HCT116 (cell line): Measurements from ENCODE around the gene ZNF85. TPM values are rescaled to one million over a fixed set of nuclear protein-coding genes. Genes with fewer than 3 reads are reported as not detected.

Experiments
- ATAC-seq: fragments of 200-7000 bp; cut with Tn5 transposase; 2 replicates; pipeline ENCODE4 v1.9.1; 2020; ENCODE audit warnings: mild to moderate bottlenecking, moderate library complexity
- Bru-seq: library from RNA; stranded (reverse); fragments of 400-500 nt; gene quantifications from one replicate; lab custom pipeline; 2021; lab: Mats Ljungman, UMichigan
- BruChase-seq, 2 experiments: library from RNA; stranded (reverse); fragments of 400-500 nt; gene quantifications; one replicate each; lab custom pipeline; 2021; lab: Mats Ljungman, UMichigan
- BruUV-seq: library from RNA; stranded (reverse); fragments of 400-500 nt; replicated peaks from 2 replicates; lab custom pipeline; 2021; lab: Mats Ljungman, UMichigan
- CTCF ChIA-PET: fragments of 300-600 bp; sonication (Branson Sonifier 250); formaldehyde crosslinking; loops from one replicate; lab custom pipeline; 2021; ENCODE audit warnings: antibody characterized with exemption; lab: Charles Lee
- POLR2A ChIA-PET: fragments of 300-600, 350-600 bp; sonication (Branson Sonifier 250); formaldehyde crosslinking; loops from one replicate; lab custom pipeline; 2021; ENCODE audit warnings: antibody characterized with exemption; lab: Charles Lee
- RAD21 ChIA-PET, 2 experiments: fragments of 300-600 bp; sonication (Branson Sonifier 250); formaldehyde crosslinking; loops; one replicate each; lab custom pipeline; 2023; ENCODE audit warnings: low total read pairs in 2 of 2; ENCODE audit not compliant: uncharacterized antibody in 2 of 2, unreplicated experiment in 2 of 2, low non-redundant PET in 1 of 2; lab: Charles Lee
- DNase-seq: peaks from one replicate; pipeline ENCODE4 v3.0.0-alpha.2; 2010; ENCODE audit warnings: low read depth, low spot score
- H2AFZ ChIP-seq: fragments of 200-600 bp; shearing (Covaris generic), sonication (generic); 2 replicates; pipeline ENCODE4 v1.6.1; 2017; ENCODE audit warnings: low read depth, mixed run types, mixed read lengths, antibody characterized with exemption, low read length; ENCODE audit not compliant: poor library complexity, severe bottlenecking
- H3K27ac ChIP-seq: 2 replicates; pipeline ENCODE4 v1.5.1; 2012; ENCODE audit warnings: low read depth, low read length
- H3K27me3 ChIP-seq: fragments of 200-600 bp; sonication (generic); 2 replicates; pipeline ENCODE4 v1.6.1; 2016; ENCODE audit warnings: mixed run types, low read length, mixed read lengths; ENCODE audit not compliant: insufficient read depth
- H3K36me3 ChIP-seq, 2 experiments: fragments of 200-500 bp in 1 of 2; fragments of 200-600 bp in 1 of 2; sonication (Bioruptor generic) in 1 of 2; sonication (generic) in 1 of 2; 2 replicates each; pipeline versions ENCODE4 v1.5.1 to v1.6.1; 2014 to 2016; ENCODE audit warnings: low read length in 2 of 2, inconsistent platforms in 1 of 2, mixed read lengths in 1 of 2, mixed run types in 1 of 2; ENCODE audit not compliant: insufficient read depth in 2 of 2, control insufficient read depth in 1 of 2
- H3K4me1 ChIP-seq, 2 experiments: fragments of 200-600 bp in 1 of 2; sonication (generic) in 1 of 2; 2 replicates each; pipeline versions ENCODE4 v1.5.1 to v1.6.1; 2012 to 2017; ENCODE audit warnings: low read length in 2 of 2, inconsistent platforms in 1 of 2, mild to moderate bottlenecking in 1 of 2, mixed read lengths in 1 of 2, mixed run types in 1 of 2, moderate library complexity in 1 of 2; ENCODE audit not compliant: insufficient read depth in 2 of 2, control insufficient read depth in 1 of 2
- H3K4me2 ChIP-seq: fragments of 200-600 bp; sonication (generic); 2 replicates; pipeline ENCODE4 v1.6.1; 2017; ENCODE audit warnings: mixed run types, low read length, mixed read lengths
- H3K4me3 ChIP-seq, 2 experiments: fragments of 200-600 bp in 1 of 2; sonication (generic) in 1 of 2; replicated peaks in 1 of 2; 2 replicates each; pipeline ENCODE4 v1.5.1; 2011 to 2016; ENCODE audit warnings: low read length in 2 of 2, control low read depth in 1 of 2, low read depth in 1 of 2, mild to moderate bottlenecking in 1 of 2, mixed read lengths in 1 of 2, mixed run types in 1 of 2
- H3K79me2 ChIP-seq: fragments of 200-600 bp; sonication (generic); 2 replicates; pipeline ENCODE4 v1.6.1; 2017; ENCODE audit warnings: mild to moderate bottlenecking, mixed run types, low read length, moderate library complexity, mixed read lengths; ENCODE audit not compliant: insufficient read depth
- H3K9ac ChIP-seq: fragments of 200-600 bp; sonication (generic); 2 replicates; pipeline ENCODE4 v1.6.1; 2016; ENCODE audit warnings: low read length, mixed read lengths
- H3K9me2 ChIP-seq: fragments of 200-600 bp; sonication (generic), shearing (Covaris generic); 2 replicates; pipeline ENCODE4 v1.6.1; 2017; ENCODE audit warnings: mixed run types, mild to moderate bottlenecking, moderate library complexity; ENCODE audit not compliant: insufficient read depth
- H3K9me3 ChIP-seq, 2 experiments: fragments of 200-500 bp in 1 of 2; fragments of 200-600 bp in 1 of 2; sonication (Bioruptor generic) in 1 of 2; sonication (generic) in 1 of 2; 2 replicates each; pipeline ENCODE4 v1.6.1; 2014 to 2017; ENCODE audit warnings: low read length in 2 of 2, mixed read lengths in 2 of 2, inconsistent platforms in 1 of 2, low read depth in 1 of 2, mild to moderate bottlenecking in 1 of 2, mixed run types in 1 of 2, moderate library complexity in 1 of 2; ENCODE audit not compliant: control insufficient read depth in 1 of 2, insufficient read depth in 1 of 2
- H4K20me1 ChIP-seq: fragments of 200-600 bp; sonication (generic), shearing (Covaris generic); 2 replicates; pipeline ENCODE4 v1.6.1; 2017; ENCODE audit warnings: mixed run types, mild to moderate bottlenecking, moderate library complexity; ENCODE audit not compliant: insufficient read depth
- ELF1 ChIP-seq: IDR thresholded peaks from 2 replicates; pipeline ENCODE4 v1.6.1; 2012; ENCODE audit warnings: low read depth, borderline replicate concordance
- EZH2 ChIP-seq: fragments of 200-600 bp; sonication (generic); IDR thresholded peaks from 2 replicates; pipeline ENCODE4 v1.6.1; 2017; ENCODE audit warnings: antibody characterized with exemption, mixed run types
- EZH2phosphoT487 ChIP-seq: fragments of 200-600 bp; IDR thresholded peaks from 2 replicates; pipeline ENCODE4 v1.6.1; 2018; ENCODE audit warnings: antibody characterized with exemption, borderline replicate concordance
- FOSL1 ChIP-seq: IDR thresholded peaks from 2 replicates; pipeline ENCODE4 v1.6.1; 2012; ENCODE audit warnings: low read depth
- JUND ChIP-seq: IDR thresholded peaks from 2 replicates; pipeline ENCODE4 v1.6.1; 2012
- POLR2A ChIP-seq: IDR thresholded peaks from 2 replicates; pipeline ENCODE4 v1.7.0; 2011; ENCODE audit warnings: borderline replicate concordance; ENCODE audit not compliant: insufficient read depth, insufficient read length; ENCODE audit errors: extremely low read depth
- SP1 ChIP-seq: IDR thresholded peaks from 2 replicates; pipeline ENCODE4 v1.6.1; 2012; ENCODE audit warnings: low read depth
- SRF ChIP-seq: IDR thresholded peaks from 2 replicates; pipeline ENCODE4 v1.6.1; 2012; ENCODE audit warnings: low read depth
- ZFX ChIP-seq: fragments of 450-650 bp; IDR thresholded peaks from 2 replicates; pipeline ENCODE4 v1.6.1; 2017
- ZNF274 ChIP-seq: fragments of 200-500 bp; sonication (Bioruptor generic); IDR thresholded peaks from 2 replicates; pipeline ENCODE4 v1.6.1; 2014; ENCODE audit warnings: mild to moderate bottlenecking, low read depth, low read length, inconsistent platforms
- intact Hi-C: fragments of 100-400 bp; cut with micrococcal nuclease; formaldehyde crosslinking; loops from 2 replicates; pipeline ENCODE4 v1.10.0; 2022
- long read RNA-seq: library from polyadenylated mRNA; unstranded; transcript quantifications from one replicate; pipeline ENCODE4 v2.0.0, GENCODE V29; 2021; ENCODE audit not compliant: unreplicated experiment
- polyA plus RNA-seq: library from polyadenylated mRNA; unstranded; fragments of >200 nt; gene quantifications from 2 replicates; pipeline ENCODE4 v1.2.1, GENCODE V29; 2012; ENCODE audit warnings: missing spikeins
- total RNA-seq: library from RNA; stranded (reverse); gene quantifications from one replicate; pipeline ENCODE4 v1.2.1, GENCODE V29; 2021; ENCODE audit not compliant: unreplicated experiment
- TF ChIP-seq, protein P1 (sequence below): IDR thresholded peaks from 2 replicates; pipeline ENCODE4 v1.6.1; 2012
- TF ChIP-seq, protein P2 (sequence below): IDR thresholded peaks from 2 replicates; pipeline ENCODE4 v1.6.1; 2011; ENCODE audit warnings: mild to moderate bottlenecking, low read length, moderate library complexity; ENCODE audit not compliant: insufficient replicate concordance; ENCODE audit errors: extremely low read depth

The ZNF85 gene
- 2.5 TPM for total RNA-seq
- polyA plus RNA-seq = 0.84 and 2.5 TPM in 2 replicates
- Bru-seq, nascent RNA = percentile 51 among the genes with signal in this experiment
- percentile 34 among the genes with signal in this experiment for BruChase-seq, experiment 1, labeled RNA remaining after a 6-hour chase
- percentile 40 among the genes with signal in this experiment for BruChase-seq, experiment 2, labeled RNA remaining after a 2-hour chase
- long read RNA-seq, partial matches to known transcripts = 0 of 4 reads
- long read RNA-seq, other reads (novel, unspliced or antisense) = 1 of 4 reads

DNA sequence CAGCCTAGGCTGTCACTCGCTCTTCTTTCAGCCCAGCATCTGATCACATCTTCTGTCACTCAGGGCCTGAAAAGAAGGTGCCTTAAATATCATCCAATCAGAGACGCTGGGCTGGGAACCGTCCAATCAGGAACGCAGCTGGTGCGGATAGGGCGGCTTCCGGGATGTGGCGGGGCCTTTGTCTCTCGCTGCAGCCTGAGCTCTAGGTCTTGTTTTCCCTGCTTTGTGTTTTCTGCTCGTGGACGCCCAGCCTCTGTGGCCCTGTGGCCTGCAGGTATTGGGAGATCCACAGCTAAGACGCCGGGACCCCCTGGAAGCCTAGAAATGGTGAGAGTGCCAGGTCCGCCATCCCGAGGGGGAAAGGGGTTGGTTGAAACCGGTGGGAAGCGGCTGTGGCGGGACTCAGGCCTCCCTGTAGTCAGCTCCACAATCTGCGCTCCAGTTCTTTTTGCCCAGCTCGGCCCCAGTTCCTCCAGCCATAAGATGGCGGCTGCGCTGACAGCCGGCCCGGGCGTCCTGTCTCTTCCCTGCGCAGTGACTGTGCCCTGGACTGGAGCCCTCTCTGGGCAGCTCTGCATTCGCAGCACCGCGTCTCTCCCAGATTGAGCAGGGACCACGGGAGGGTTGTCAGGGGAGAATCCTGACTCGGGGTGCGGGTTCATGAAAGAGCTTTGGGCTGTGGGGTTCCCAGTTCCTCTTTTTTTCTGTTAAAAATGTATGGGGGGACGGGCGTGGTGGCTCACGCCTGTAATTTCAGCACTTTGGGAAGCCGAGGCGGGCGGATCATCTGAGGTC lies at the start of gene ZNF85:
TSS of gene ZNF85 (plus strand) at position 175 of the 795 bp plus-strand sequence. CDS start at position 325, 150 bp downstream.
- ChIA-PET CTCF (no interaction called here), RAD21 (no interaction called here), POLR2A (interaction anchor here (0.6 kb wide), 1 partner anchor 58 kb away, joined by 4 read pairs; no protein-coding TSS in a partner anchor)
- H3K36me3 ChIP-seq = no peaks in the 10 kb centered on the region
- no peaks in the 10 kb centered on the region for H3K4me1 ChIP-seq
- H3K27me3 ChIP-seq = no peaks in the 10 kb centered on the region
- peak within 1 kb of the TSS; percentile 51 for H3K27ac ChIP-seq
- no peaks in the 10 kb centered on the region for H4K20me1 ChIP-seq
- H3K4me3 ChIP-seq = peak within 1 kb of the TSS; percentile 61 to 68
- H3K79me2 ChIP-seq = no peaks in the 10 kb centered on the region
- intact Hi-C loops = no loop called here
- peaks cover 4 to 6% of the 10 kb centered on the region in 2 experiments; a peak in 1 of 4 replicates for H3K9me3 ChIP-seq
- TSS peak; percentile 83 for BruUV-seq
- H3K9me2 ChIP-seq = no peaks in the 10 kb centered on the region
- H3K9ac ChIP-seq = peak within 1 kb of the TSS; percentile 58
- H3K4me2 ChIP-seq = peak within 1 kb of the TSS; percentile 63
- H2AFZ ChIP-seq = no peak within 1 kb of the TSS
- peak; percentile 65 for DNase-seq
- ATAC-seq = peak; percentile 97
- TF ChIP-seq ELF1 (peak; percentile 40; the same call in 1 of the 2 replicates), JUND (no peak), SP1 (peak; percentile 60; the same call in 1 of the 2 replicates), ZNF274 (no peak), FOSL1 (no peak)
- TF ChIP-seq, all 23 proteins: peak for 2

DNA sequence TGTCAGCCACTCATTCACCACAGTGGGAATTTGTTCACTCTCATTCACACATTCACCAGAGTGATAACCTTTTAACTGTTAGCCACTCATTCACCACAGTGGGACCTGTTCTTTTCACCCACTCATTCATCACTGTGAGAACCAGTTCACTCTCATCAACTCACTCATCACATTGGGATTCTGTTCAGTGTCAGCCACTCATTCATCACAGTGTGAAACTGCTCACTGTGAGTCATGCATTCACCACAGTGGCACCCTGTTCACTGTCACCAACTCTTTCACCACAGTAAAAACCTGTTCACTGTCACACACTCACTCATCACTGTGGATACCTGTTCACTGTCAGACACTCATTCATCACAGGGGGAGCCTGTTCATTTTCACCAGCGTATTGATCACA lies 43.5 kb upstream of the ZNF85 start:
- Histone ChIP-seq H3K4me3 (no peak overlapping the region), H3K79me2 (no peaks in the 10 kb centered on the region), H3K4me2 (no peak overlapping the region), H3K27ac (no peak overlapping the region)
- POLR2A ChIA-PET = no interaction called here
- intact Hi-C loops = no loop called here
- no TSS peak for BruUV-seq
- DNase-seq = no peak
- no peak for TF ChIP-seq ZFX
- TF ChIP-seq, protein P1, sequence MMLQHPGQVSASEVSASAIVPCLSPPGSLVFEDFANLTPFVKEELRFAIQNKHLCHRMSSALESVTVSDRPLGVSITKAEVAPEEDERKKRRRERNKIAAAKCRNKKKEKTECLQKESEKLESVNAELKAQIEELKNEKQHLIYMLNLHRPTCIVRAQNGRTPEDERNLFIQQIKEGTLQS = no peak
- TF ChIP-seq, protein P2, sequence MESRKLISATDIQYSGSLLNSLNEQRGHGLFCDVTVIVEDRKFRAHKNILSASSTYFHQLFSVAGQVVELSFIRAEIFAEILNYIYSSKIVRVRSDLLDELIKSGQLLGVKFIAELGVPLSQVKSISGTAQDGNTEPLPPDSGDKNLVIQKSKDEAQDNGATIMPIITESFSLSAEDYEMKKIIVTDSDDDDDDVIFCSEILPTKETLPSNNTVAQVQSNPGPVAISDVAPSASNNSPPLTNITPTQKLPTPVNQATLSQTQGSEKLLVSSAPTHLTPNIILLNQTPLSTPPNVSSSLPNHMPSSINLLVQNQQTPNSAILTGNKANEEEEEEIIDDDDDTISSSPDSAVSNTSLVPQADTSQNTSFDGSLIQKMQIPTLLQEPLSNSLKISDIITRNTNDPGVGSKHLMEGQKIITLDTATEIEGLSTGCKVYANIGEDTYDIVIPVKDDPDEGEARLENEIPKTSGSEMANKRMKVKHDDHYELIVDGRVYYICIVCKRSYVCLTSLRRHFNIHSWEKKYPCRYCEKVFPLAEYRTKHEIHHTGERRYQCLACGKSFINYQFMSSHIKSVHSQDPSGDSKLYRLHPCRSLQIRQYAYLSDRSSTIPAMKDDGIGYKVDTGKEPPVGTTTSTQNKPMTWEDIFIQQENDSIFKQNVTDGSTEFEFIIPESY = no peak
- TF ChIP-seq ELF1 = no peak
- no peak for TF ChIP-seq POLR2A
- no peak for TF ChIP-seq FOSL1
- TF ChIP-seq EZH2phosphoT487 = no peak
- no peak for TF ChIP-seq SRF
- TF ChIP-seq EZH2 = no peak
- TF ChIP-seq, all 23 proteins: peak for 0
- H3K9me2 ChIP-seq = no peaks in the 10 kb centered on the region
- H4K20me1 ChIP-seq = no peaks in the 10 kb centered on the region
- ChIA-PET CTCF (no interaction called here), RAD21 (no interaction called here)
- H3K9ac ChIP-seq = no peak overlapping the region
- no peaks in the 10 kb centered on the region for H3K27me3 ChIP-seq
- H3K4me1 ChIP-seq = no peaks in the 10 kb centered on the region
- H3K9me3 ChIP-seq = peaks cover 26 to 92% of the 10 kb centered on the region in 2 experiments; a peak in 2 of 4 replicates
- no peak overlapping the region for H2AFZ ChIP-seq
- no peaks in the 10 kb centered on the region for H3K36me3 ChIP-seq
- no peak for ATAC-seq
